HG02678 (cell line): Measurements from ENCODE around the gene SHANK1.
"Not testable (repeated sequence)": the region's sequence is repeated elsewhere in the genome, so short reads cannot be mapped to it uniquely, and the experiment has no call there.

Experiments
- ATAC-seq: cut with Tn5 transposase; IDR thresholded peaks from one replicate; pipeline ENCODE4 v1.9.1; 2021; ENCODE audit warnings: mild to moderate bottlenecking, moderate library complexity; ENCODE audit not compliant: unreplicated experiment

SHANK1 gene

DNA sequence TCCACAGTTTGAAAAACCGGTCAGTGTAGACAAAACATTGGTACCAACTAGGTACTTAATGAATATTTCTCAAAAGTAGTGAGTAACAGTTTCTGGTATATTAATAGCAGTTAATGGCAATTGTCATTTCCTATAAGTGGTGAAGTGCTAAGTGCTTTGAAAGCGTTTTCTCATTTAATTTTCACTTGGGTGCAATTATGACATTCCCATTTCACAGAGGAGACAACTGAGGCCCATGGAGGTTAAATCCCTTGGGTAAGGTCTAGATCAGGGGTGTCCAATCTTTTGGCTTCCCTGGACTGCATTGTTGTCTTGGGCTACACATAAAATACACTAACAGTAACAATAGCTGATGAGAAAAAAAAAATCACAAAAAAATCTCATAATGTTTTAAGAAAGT lies 79.2 kb downstream of the SHANK1 start:
- ATAC-seq = no peak

DNA sequence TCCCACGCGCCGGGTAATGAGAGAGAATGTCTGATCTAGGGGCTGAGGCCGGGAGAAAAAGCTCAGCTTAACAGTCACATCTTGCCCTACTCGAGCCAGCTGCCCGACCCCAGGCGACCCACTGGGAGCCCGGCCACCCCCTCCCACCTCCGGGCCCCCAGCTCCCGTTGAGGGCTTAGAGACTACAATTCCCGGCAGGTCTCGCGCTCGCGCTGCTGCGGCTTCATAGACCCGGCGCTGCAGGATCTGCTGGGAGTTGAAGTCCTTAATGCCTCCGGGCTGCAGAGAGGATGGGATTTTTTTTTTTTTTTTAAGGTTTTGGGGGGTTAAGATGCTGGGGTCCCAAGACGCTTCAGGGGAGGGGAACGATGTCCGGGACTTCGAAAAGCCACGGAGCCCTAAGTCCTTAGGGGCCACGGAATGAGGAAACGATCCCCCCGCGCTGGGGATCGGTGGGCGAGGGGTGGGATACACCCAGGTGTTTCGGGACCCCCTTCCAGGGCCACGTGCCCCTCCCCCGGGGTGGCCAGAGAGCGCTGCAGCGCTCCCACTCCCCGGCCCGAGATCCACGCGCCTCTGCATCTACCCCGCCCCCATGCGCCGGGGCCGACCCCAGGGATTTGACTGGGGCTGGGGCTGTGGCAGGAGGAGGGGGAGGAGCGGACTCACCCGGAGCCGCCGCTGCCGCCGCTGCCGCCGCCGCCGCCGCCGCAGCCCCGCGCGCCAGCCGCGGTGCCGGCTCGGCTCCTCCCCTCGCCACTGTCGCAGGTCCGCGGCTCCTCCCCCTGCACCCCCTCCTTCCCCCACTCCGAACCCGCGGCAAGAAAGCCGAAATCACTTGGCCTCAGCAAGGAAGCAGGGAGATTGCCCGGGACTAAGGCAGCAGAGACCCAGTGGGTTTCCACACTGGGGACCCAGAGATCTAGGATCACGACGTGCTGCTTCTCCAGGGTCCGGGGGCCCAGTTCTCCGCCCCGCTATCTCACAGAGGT lies 80.2 kb downstream of the SHANK1 start, which contains the start of gene SYT3:
TSS of gene SYT3 (minus strand) at position 761 of the 992 bp plus-strand sequence. CDS start 2,470 bp downstream, outside the sequence.
- ATAC-seq = no peak

- no peak for ATAC-seq
These were observed 81.0 kb downstream of the SHANK1 start for GRCh38 chr19:50638600-50638999.

- no peak for ATAC-seq
These were observed 83.1 kb downstream of the SHANK1 start for GRCh38 chr19:50636317-50637085.

- ATAC-seq = no peak
These were observed 85.6 kb downstream of the SHANK1 start for GRCh38 chr19:50633973-50634372.

GRCh38 chr19:50633359-50633758 lies 86.2 kb downstream of the SHANK1 start:
- no peak for ATAC-seq

DNA sequence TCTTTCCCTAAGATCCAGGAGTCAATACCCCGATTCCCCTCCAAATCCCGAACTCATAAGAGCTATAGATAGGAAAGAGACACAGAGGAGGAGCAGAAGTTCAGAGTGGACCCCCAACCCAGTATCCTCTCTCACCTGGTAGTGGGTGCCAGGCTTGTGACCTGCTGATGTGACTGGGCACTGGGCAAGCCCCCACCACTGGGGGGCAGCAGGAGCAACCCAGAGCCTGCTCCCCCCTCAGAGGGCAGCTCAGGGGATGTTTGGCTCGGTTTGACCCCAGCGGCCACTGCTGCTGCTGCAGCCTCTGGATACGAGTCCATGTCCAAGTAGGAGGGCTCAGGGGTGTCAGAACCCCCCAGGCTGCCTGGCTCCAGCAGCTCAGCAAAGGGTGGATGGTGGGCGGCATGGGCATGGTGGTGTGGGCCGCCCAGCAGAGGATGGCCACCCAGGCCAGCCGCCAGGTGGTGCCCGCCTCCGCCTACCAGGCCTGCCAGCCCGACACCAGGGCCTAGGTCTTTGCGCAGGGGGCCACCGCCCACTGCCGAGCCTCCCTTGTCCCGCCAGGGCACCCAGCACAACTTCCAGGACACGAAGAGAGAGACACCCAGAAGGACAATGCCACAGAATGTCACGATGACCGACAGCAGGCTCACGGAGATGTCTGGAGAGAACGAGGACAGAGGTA lies 87.3 kb downstream of the SHANK1 start:
- ATAC-seq = no peak

DNA sequence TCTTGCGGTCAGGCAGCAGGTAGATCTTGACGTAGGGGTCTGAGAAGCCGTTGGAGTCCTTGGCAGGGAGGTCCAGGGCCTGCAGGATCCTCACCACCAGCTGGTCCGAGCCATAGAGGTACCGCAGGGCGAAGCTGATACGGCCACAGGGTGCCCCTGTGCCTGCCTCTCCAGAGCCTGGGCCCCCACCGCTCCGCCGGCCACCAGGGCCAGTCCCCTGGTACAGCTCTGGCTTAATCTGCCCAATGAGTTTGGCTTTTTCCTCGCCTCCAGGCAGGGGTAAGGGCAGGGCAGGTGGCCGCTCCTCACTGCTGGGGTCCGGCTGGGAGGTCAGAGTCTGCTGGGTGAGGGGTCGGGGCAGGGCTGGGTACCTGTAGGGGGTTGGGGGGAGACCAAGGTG lies 89.8 kb downstream of the SHANK1 start:
- ATAC-seq = no peak

DNA sequence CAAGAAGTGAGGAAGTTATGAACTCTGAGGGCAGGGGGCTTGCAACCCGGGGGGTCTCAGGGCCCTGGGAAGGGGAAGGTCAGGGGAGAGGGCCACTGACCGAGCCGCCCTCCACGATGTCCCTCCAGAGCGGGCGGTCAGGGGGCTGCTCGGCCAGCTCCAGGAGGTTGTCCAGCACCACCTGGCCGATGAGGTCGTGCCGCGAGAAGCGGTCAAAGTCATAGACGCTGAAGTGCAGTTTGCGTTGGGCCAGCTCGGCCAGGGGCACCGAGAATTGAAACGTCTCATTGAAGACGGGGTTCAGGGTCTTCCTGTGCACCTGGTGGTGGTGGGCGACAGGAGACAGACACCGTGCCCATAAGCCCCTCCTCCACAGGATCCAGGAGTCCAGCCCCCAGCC lies 90.4 kb downstream of the SHANK1 start:
- no peak for ATAC-seq

DNA sequence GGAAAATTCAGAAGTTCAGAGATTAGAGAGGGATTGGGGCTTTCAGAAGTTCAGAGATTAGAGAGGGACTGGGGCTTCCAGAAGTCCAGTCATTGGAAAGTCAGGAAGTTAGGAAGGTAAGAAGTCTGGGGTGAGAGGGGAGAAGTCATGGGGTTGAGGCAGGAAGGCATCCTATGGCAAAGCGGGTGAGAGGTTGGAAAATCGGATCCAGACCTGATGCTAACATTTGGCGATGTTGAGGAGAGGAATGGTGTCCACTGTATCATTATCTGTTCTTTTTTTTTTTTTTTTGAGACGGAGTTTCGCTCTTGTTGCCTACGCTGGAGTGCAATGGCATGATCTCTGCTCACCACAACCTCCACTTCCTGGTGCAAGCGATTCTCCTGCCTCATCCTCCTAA lies 91.1 kb downstream of the SHANK1 start:
- ATAC-seq = no peak

GRCh38 chr19:50628146-50628545 lies 91.5 kb downstream of the SHANK1 start:
- no peak for ATAC-seq

DNA sequence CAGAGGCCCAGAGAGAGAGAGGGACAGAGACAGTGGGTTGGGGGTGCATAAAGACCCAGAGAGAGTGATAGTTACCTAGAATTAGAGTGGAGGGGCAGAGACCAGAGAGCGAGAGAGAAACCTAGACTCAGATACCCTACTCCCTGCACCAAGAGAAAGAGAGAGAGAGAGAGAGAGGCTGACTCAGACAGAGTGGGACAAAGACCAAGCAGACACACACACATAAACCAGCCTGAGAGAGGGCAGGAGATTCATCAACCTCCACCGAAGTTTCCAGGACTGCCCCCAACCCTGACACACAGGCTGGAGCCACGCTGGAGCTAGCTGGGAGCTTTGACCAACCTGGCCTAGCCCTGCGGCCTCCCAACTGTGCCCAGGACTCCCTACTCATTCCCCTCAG lies 92.8 kb downstream of the SHANK1 start:
- ATAC-seq = no peak

- no peak for ATAC-seq
These were observed 93.6 kb downstream of the SHANK1 start for GRCh38 chr19:50626011-50626410.

DNA sequence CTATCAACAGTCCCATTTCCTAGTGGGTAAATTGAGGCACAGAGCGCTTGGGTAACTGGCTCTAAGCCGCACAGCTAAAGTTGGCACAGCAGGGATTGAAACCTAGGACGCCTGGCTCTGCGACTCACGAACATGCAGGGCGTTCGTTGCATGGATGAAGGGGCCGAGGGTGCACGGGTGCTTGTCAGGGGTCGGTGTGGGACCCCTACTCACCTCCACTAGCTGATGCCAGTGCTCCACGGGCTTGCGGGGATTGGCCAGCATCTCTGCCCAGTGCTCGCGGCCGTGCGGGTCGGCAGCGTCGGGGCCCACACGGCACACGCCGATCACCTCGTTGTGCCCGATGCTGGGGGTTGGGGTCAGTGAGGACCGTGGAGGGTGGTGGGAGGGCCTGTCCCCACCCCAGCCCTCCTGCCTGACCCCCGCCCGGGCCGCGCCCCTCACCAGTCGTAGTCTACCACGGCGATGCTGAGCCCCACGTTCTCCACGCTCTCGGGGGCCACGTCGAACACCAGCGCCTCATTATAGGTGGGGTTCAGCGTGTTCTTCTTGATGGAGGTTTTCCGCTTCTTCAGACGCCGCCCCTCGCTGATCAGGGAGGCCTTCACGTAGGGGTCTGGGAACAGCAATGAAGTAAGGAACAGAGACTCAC lies 94.5 kb downstream of the SHANK1 start:
- no peak for ATAC-seq

GRCh38 chr19:50620394-50620906 lies 99.2 kb downstream of the SHANK1 start:
- not testable (repeated sequence) for ATAC-seq

GRCh38 chr19:50619184-50619583 lies 100.4 kb downstream of the SHANK1 start:
- ATAC-seq = not testable (repeated sequence)

- not testable (repeated sequence) for ATAC-seq
These were observed 101.2 kb downstream of the SHANK1 start for GRCh38 chr19:50618379-50618778.

DNA sequence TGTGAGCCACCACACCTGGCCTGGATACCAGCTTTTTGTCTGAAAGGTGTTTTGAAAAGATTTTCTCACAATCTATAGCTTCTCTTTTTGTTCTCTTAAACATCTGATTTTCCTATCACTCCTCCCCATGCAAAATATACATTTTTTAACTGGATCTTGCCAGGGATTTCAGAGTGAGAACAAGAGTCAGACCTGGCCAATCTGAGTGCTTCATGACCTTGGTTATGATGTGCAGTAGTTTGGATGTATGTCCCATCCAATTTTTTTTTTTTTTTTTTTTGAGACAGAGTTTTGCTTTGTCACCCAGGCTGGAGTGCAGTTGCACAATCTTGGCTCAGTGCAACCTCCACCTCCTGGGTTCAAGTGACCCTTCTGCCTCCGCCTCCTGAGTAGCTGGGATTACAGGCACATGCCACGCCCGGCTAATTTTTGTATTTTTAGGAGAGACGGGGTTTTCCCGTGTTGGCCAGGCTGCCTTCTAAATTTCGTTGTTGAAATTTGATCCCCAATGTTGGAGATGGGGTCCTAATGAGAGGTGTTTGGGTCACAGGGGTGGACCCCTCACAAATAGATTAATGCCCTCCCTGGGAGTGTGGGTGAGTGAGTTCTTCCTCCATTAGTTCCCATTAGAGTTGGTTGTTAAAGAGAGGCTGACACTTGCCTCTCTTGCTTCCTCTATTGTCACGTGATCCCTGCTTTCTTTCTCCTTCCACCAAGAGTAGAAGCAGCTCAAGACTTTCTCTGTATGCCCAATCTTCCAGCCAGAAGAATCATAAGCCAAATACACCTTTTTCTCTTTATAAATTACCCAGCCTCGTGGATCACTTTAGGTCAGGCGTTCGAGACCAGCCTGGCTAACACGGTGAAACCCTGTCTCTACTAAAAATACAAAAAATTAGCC lies 106.8 kb downstream of the SHANK1 start:
- not testable (repeated sequence) for ATAC-seq
